Measurements from ENCODE around the gene MORN1.

DNA sequence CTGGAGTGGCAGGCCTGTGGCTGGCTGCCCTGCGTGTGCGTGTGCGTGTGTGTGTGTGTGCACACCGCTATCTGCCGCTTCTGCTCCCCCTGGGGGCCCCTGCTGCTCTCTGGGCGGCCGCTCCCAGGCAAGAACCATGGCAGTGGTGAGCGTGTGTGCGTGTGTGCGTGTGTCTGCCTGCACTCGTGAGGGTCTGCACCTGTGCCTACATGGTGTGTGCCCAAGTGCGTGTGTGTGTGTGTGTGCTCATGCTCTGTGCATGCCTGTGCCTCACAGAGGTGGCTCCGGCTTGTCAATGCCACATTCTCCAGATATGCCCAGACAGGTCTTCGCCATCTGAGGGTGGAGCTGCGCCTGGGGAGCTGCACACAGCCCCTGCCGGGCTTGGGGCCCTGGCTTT, 39.7 kb upstream of the MORN1 start:
- TF ChIP-seq POLR2AphosphoS5 (IDR thresholded peaks at IDR 0.05): no peak
- TF ChIP-seq POLR2A (IDR thresholded peaks at IDR 0.05): no peak

All from gastroesophageal sphincter (tissue), 2 donors.